SU-DHL-6 (cell line): ENCODE results near the gene HTR5A.

Experiments
- H2AFZ ChIP-seq: fragments of 200-600 bp; sonication (generic); 2 replicates; pipeline ENCODE4 v1.6.1; 2014; ENCODE audit warnings: low read depth, mild to moderate bottlenecking, moderate library complexity, mixed read lengths, antibody characterized with exemption, low read length; ENCODE audit not compliant: severe bottlenecking
- H3F3A ChIP-seq: fragments of 200-600 bp; shearing (Covaris generic); 2 replicates; pipeline ENCODE4 v1.6.0; 2016; ENCODE audit warnings: antibody characterized with exemption, mild to moderate bottlenecking; ENCODE audit not compliant: insufficient read depth
- H3K27ac ChIP-seq: fragments of 200-600 bp; sonication (generic); 2 replicates; pipeline ENCODE4 v1.5.1; 2016; ENCODE audit warnings: low read depth, mild to moderate bottlenecking, low read length, moderate library complexity, mixed read lengths
- H3K27me3 ChIP-seq: fragments of 200-600 bp; sonication (generic), shearing (Covaris generic); 2 replicates; pipeline ENCODE4 v1.6.0; 2014; ENCODE audit warnings: mild to moderate bottlenecking, low read length
- H3K36me3 ChIP-seq: fragments of 200-600 bp; sonication (generic); 2 replicates; pipeline ENCODE4 v1.6.1; 2014; ENCODE audit warnings: mild to moderate bottlenecking, low read length, mixed read lengths
- H3K4me2 ChIP-seq: fragments of 300-600, 200-600 bp; shearing (Covaris generic), sonication (generic); 2 replicates; pipeline ENCODE4 v1.6.0; 2014; ENCODE audit warnings: low read length, low read depth, mild to moderate bottlenecking; ENCODE audit not compliant: poor library complexity, severe bottlenecking
- H3K4me3 ChIP-seq: fragments of 200-600 bp; sonication (generic); 2 replicates; pipeline ENCODE4 v1.5.1; 2014; ENCODE audit warnings: antibody characterized with exemption, low read length, mild to moderate bottlenecking, mixed read lengths; ENCODE audit not compliant: insufficient read depth, poor library complexity, severe bottlenecking
- H3K79me2 ChIP-seq: fragments of 200-600 bp; sonication (generic); 2 replicates; pipeline ENCODE4 v1.6.1; 2014; ENCODE audit warnings: mild to moderate bottlenecking, low read length, moderate library complexity; ENCODE audit not compliant: insufficient read depth
- H3K9ac ChIP-seq: fragments of 200-600 bp; sonication (generic); 2 replicates; pipeline ENCODE4 v1.7.0; 2014; ENCODE audit warnings: mild to moderate bottlenecking, low read length
- H3K9me2 ChIP-seq: fragments of 200-600 bp; sonication (generic); replicated peaks from 2 replicates; pipeline ENCODE4 v1.6.1; 2014; ENCODE audit warnings: low read length; ENCODE audit not compliant: insufficient read depth
- H3K9me3 ChIP-seq: fragments of 200-600 bp; sonication (generic); 2 replicates; pipeline ENCODE4 v1.6.1; 2014; ENCODE audit warnings: low read length, mixed read lengths; ENCODE audit not compliant: insufficient read depth
- H4K20me1 ChIP-seq: fragments of 200-600 bp; sonication (generic); 2 replicates; pipeline ENCODE4 v1.6.1; 2014; ENCODE audit warnings: low read depth, mild to moderate bottlenecking, antibody characterized with exemption, low read length, moderate library complexity, mixed read lengths
- EZH2phosphoT487 ChIP-seq: fragments of 200-600 bp; sonication (generic), shearing (Covaris generic); conservative IDR thresholded peaks from 2 replicates; pipeline ENCODE4 v1.6.1; 2018; ENCODE audit warnings: mild to moderate bottlenecking, antibody characterized with exemption, low read length, moderate library complexity, mixed read lengths
- TF ChIP-seq, protein P1 (sequence below): fragments of 200-600 bp; sonication (generic); IDR thresholded peaks from one replicate; pipeline ENCODE4 v1.5.1; 2017; ENCODE audit warnings: antibody characterized with exemption, mild to moderate bottlenecking, low read length, moderate library complexity; ENCODE audit not compliant: insufficient read depth, poor library complexity, severe bottlenecking

Gene HTR5A

DNA sequence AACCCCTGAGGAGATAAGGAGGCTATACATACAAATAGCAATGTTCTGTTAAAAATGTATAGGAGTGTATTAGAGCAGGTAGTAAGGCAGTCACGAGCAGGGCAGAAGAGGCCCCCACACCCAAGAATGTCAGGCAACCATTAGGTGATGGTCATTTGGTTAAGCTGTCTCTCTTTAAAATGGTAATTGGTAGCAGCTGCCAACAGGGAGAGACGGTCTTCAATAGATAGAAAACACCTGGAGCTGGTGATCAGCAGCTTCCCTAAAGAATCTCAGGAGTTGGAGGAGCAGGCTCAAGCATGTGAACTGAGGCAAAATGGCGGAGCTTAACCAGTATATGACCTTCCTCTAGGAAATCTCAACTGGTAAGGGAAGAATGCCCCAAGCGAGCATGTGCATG is 26.4 kb upstream of the HTR5A start:
- Histone ChIP-seq H4K20me1 (no peaks in the 10 kb centered on the region), H3K36me3 (no peaks in the 10 kb centered on the region), H3K9me3 (no peaks in the 10 kb centered on the region), H3K27me3 (peaks cover 4% of the 10 kb centered on the region), H3K79me2 (no peaks in the 10 kb centered on the region), H3K4me2 (no peak overlapping the region), H2AFZ (no peak overlapping the region), H3K4me3 (no peak overlapping the region), H3K27ac (no peak overlapping the region), H3K9ac (no peak overlapping the region), H3F3A (no peaks in the 10 kb centered on the region), H3K9me2 (no peaks in the 10 kb centered on the region)
- TF ChIP-seq EZH2phosphoT487 = no peak
- TF ChIP-seq, protein P1, sequence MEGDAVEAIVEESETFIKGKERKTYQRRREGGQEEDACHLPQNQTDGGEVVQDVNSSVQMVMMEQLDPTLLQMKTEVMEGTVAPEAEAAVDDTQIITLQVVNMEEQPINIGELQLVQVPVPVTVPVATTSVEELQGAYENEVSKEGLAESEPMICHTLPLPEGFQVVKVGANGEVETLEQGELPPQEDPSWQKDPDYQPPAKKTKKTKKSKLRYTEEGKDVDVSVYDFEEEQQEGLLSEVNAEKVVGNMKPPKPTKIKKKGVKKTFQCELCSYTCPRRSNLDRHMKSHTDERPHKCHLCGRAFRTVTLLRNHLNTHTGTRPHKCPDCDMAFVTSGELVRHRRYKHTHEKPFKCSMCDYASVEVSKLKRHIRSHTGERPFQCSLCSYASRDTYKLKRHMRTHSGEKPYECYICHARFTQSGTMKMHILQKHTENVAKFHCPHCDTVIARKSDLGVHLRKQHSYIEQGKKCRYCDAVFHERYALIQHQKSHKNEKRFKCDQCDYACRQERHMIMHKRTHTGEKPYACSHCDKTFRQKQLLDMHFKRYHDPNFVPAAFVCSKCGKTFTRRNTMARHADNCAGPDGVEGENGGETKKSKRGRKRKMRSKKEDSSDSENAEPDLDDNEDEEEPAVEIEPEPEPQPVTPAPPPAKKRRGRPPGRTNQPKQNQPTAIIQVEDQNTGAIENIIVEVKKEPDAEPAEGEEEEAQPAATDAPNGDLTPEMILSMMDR = no peak

GRCh38 chr7:155048006-155048405 is 22.1 kb upstream of the HTR5A start:
- Histone ChIP-seq H3F3A (no peaks in the 10 kb centered on the region), H3K79me2 (no peaks in the 10 kb centered on the region), H4K20me1 (no peaks in the 10 kb centered on the region), H3K27me3 (no peaks in the 10 kb centered on the region; the same call in 1 of the 2 replicates), H3K4me3 (no peak overlapping the region), H3K27ac (no peak overlapping the region), H3K4me2 (no peak overlapping the region), H3K9me2 (no peaks in the 10 kb centered on the region), H2AFZ (no peak overlapping the region), H3K9ac (no peak overlapping the region), H3K36me3 (no peaks in the 10 kb centered on the region), H3K9me3 (no peaks in the 10 kb centered on the region)
- TF ChIP-seq EZH2phosphoT487 = no peak
- TF ChIP-seq, protein P1 = no peak

GRCh38 chr7:155051355-155051754 is 18.8 kb upstream of the HTR5A start:
- H4K20me1 ChIP-seq = no peaks in the 10 kb centered on the region
- no peak overlapping the region for H3K27ac ChIP-seq
- no peak overlapping the region for H2AFZ ChIP-seq
- H3K79me2 ChIP-seq = no peaks in the 10 kb centered on the region
- H3K4me2 ChIP-seq = no peak overlapping the region
- no peaks in the 10 kb centered on the region for H3K9me3 ChIP-seq
- H3K9ac ChIP-seq = no peak overlapping the region
- no peaks in the 10 kb centered on the region for H3F3A ChIP-seq
- H3K36me3 ChIP-seq = no peaks in the 10 kb centered on the region
- no peaks in the 10 kb centered on the region for H3K27me3 ChIP-seq
- TF ChIP-seq EZH2phosphoT487 = no peak
- TF ChIP-seq, protein P1 = no peak
- no peak overlapping the region for H3K4me3 ChIP-seq
- no peaks in the 10 kb centered on the region for H3K9me2 ChIP-seq

DNA sequence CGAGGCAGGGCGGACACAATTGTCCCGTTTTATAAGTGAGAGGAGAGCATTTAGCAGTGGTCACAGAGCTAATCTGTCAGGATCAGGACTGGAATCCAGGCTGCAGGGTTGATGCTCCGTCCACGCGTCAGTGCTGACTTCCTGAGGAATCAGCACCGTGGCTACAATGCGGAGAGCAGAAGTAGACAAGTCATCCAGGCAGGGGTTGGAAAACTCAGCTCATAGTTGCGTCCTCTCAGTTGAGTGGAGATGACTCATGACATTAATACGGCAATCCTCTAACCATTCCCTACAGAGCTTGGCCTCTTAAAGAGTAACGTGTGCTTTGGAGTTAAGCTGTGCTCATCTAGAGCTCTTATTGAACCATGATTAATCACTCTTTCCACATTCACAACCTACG is 17.1 kb upstream of the HTR5A start:
- Histone ChIP-seq H3K9me3 (no peaks in the 10 kb centered on the region), H3K9me2 (no peaks in the 10 kb centered on the region), H3F3A (no peaks in the 10 kb centered on the region), H3K4me3 (no peak overlapping the region), H3K27ac (no peak overlapping the region), H3K36me3 (no peaks in the 10 kb centered on the region), H3K27me3 (no peaks in the 10 kb centered on the region), H3K79me2 (no peaks in the 10 kb centered on the region), H3K4me2 (no peak overlapping the region), H3K9ac (no peak overlapping the region), H4K20me1 (no peaks in the 10 kb centered on the region), H2AFZ (no peak overlapping the region)
- TF ChIP-seq, protein P1 = no peak
- no peak for TF ChIP-seq EZH2phosphoT487
